Measurements from ENCODE around the gene VIPAS39. TPM values are rescaled to one million over a fixed set of nuclear protein-coding genes. Genes with fewer than 3 reads are reported as not detected.

VIPAS39 gene
- total RNA-seq, 4 donors from 2014 or later, result 7.4 to 54.1 (median 23.6) TPM

- DNase-seq, result peak in 1 of 2 donors; percentile 13
- TF ChIP-seq CTCF (IDR thresholded peaks at IDR 0.05) (no peak), POLR2A (IDR thresholded peaks at IDR 0.05) (peak in 1 of 2 donors; percentile 33)
- Histone ChIP-seq H3K4me1 (no peaks in the 10 kb centered on the region), H3K4me3 (peak overlapping the region; percentile 87 to 95), H3K9me3 (no peaks in the 10 kb centered on the region), H3K27me3 (no peaks in the 10 kb centered on the region), H3K27ac (peak overlapping the region; percentile 92 to 98), H3K36me3 (no peaks in the 10 kb centered on the region)
- intact Hi-C loops (cut with DNase I; ENCODE audit: low total_unique reads), result no loop called here
Observed at GRCh38 chr14:77457115-77457521, 283 bp downstream of the VIPAS39 start.

GRCh38 chr14:77455966-77456640 lies 1.3 kb downstream of the VIPAS39 start:
- TF ChIP-seq POLR2A (IDR thresholded peaks at IDR 0.05) (no peak), CTCF (IDR thresholded peaks at IDR 0.05) (no peak)
- peak overlapping the region in 1 of 2 donors; percentile 87 for H3K4me3 ChIP-seq

GRCh38 chr14:77442196-77442595 lies 15.2 kb downstream of the VIPAS39 start:
- TF ChIP-seq POLR2A (IDR thresholded peaks at IDR 0.05), result no peak
- no peak for TF ChIP-seq CTCF (IDR thresholded peaks at IDR 0.05)
- H3K27me3 ChIP-seq, result no peaks in the 10 kb centered on the region
- DNase-seq, result no peak
- no peaks in the 10 kb centered on the region for H3K4me1 ChIP-seq
- no peaks in the 10 kb centered on the region for H3K9me3 ChIP-seq
- H3K36me3 ChIP-seq, result no peaks in the 10 kb centered on the region
- H3K4me3 ChIP-seq, result no peak overlapping the region
- intact Hi-C loops (cut with DNase I; ENCODE audit: low total_unique reads), result no loop called here
- H3K27ac ChIP-seq, result no peak overlapping the region

More at GRCh38 chr14:77455966-77456640, 1.3 kb downstream of the VIPAS39 start:
- Histone ChIP-seq H3K36me3 (no peaks in the 10 kb centered on the region), H3K9me3 (no peaks in the 10 kb centered on the region), H3K27me3 (no peaks in the 10 kb centered on the region), H3K27ac (no peak overlapping the region), H3K4me1 (no peaks in the 10 kb centered on the region)
- intact Hi-C loops (cut with DNase I; ENCODE audit: low total_unique reads), result no loop called here
- DNase-seq, result no peak

GRCh38 chr14:77439861-77440260 lies 17.5 kb downstream of the VIPAS39 start:
- Histone ChIP-seq H3K4me1 (no peaks in the 10 kb centered on the region), H3K36me3 (no peaks in the 10 kb centered on the region), H3K4me3 (no peak overlapping the region), H3K27me3 (no peaks in the 10 kb centered on the region), H3K27ac (no peak overlapping the region), H3K9me3 (no peaks in the 10 kb centered on the region)
- DNase-seq, result no peak
- intact Hi-C loops (cut with DNase I; ENCODE audit: low total_unique reads), result no loop called here
- TF ChIP-seq POLR2A (IDR thresholded peaks at IDR 0.05), result no peak

- H3K27ac ChIP-seq, result no peak overlapping the region
- no peaks in the 10 kb centered on the region for H3K36me3 ChIP-seq
- DNase-seq, result no peak
- TF ChIP-seq POLR2A (IDR thresholded peaks at IDR 0.05), result no peak
- no peak for TF ChIP-seq CTCF (IDR thresholded peaks at IDR 0.05)
- intact Hi-C loops (cut with DNase I; ENCODE audit: low total_unique reads), result no loop called here
- H3K9me3 ChIP-seq, result no peaks in the 10 kb centered on the region
- H3K4me1 ChIP-seq, result no peaks in the 10 kb centered on the region
- no peaks in the 10 kb centered on the region for H3K27me3 ChIP-seq
- H3K4me3 ChIP-seq, result no peak overlapping the region
Observed at GRCh38 chr14:77438596-77438995, 18.8 kb downstream of the VIPAS39 start.
